Measurements from ENCODE around the gene EIF4A3.

The EIF4A3 gene

DNA sequence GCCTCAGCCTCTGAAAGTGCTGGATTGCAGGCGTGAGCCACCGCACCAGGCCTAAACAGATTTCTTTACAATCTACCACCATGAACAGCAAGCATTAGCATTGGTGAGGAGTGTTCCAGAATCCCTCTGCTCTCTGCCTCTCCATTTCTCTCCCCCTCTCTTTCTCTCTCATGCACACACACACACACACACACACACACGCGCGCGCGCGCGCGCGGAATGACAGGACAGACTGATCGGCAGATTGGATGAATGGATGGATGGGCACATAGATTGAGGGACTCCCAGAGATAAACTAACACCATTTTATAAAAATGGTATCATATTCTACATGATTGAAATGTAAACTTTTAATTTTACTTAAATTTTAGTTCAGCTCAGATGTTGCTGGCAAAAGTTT, 26.2 kb upstream of the EIF4A3 start:
- Histone ChIP-seq H3K27me3 (ENCODE audit: control insufficient read depth in 1 of 2, insufficient read depth in 1 of 2, low read length in 2 of 2) (peaks cover 27 to 46% of the 10 kb centered on the region in 2 experiments), H3K4ac (ENCODE audit: low read depth in 1 of 2, low read length in 2 of 2) (no peak overlapping the region)
- 100% methylated on average over 2 of the region's 12 CpGs for WGBS

GRCh38 chr17:80171681-80172080, 24.8 kb upstream of the EIF4A3 start:
- H4K91ac ChIP-seq (ENCODE audit: low read length) = no peak overlapping the region
- H3K79me1 ChIP-seq (replicated peaks; ENCODE audit: low read length, poor library complexity, severe bottlenecking) = no peaks in the 10 kb centered on the region
- 80% methylated on average over 7 of the region's 7 CpGs for WGBS

More for the DNA sequence above, 26.2 kb upstream of the EIF4A3 start:
- Histone ChIP-seq H3K4me1 (ENCODE audit: control insufficient read depth, insufficient read depth, low read depth, low read length) (peaks cover 5% of the 10 kb centered on the region), H3K23ac (ENCODE audit: low read length in 2 of 2) (no peak overlapping the region), H3K14ac (ENCODE audit: low read length in 2 of 2) (no peak overlapping the region), H4K91ac (ENCODE audit: low read length) (no peak overlapping the region), H2BK12ac (ENCODE audit: low read length in 2 of 2) (no peak overlapping the region), H3K27ac (ENCODE audit: low read length, poor library complexity, severe bottlenecking) (no peak overlapping the region), H3K18ac (ENCODE audit: low read depth in 1 of 2, low read length in 2 of 2) (peak overlapping the region in 1 of 2 experiments; percentile 11), H2AK5ac (ENCODE audit: low read length, severe bottlenecking) (no peak overlapping the region), H2BK15ac (ENCODE audit: low read depth, poor library complexity, severe bottlenecking) (no peak overlapping the region), H2BK120ac (ENCODE audit: low read depth, low read length) (no peak overlapping the region), H4K8ac (ENCODE audit: low read length) (no peak overlapping the region), H2AFZ (ENCODE audit: low read depth, low read length) (no peak overlapping the region), H3K36me3 (ENCODE audit: control insufficient read depth in 1 of 2, insufficient read depth in 2 of 2, low read depth in 1 of 2, low read length in 2 of 2) (peaks cover 0 to 2% of the 10 kb centered on the region in 2 experiments), H3K9ac (ENCODE audit: low read length) (no peak overlapping the region), H2BK5ac (ENCODE audit: low read depth, low read length, poor library complexity, severe bottlenecking) (no peak overlapping the region), H3K9me3 (ENCODE audit: control insufficient read depth, low read length) (no peaks in the 10 kb centered on the region), H3K79me1 (replicated peaks; ENCODE audit: low read length, poor library complexity, severe bottlenecking) (no peaks in the 10 kb centered on the region), H3K4me2 (ENCODE audit: low read length, poor library complexity, severe bottlenecking) (no peak overlapping the region), H3K4me3 (ENCODE audit: insufficient read depth in 1 of 2, low read depth in 1 of 2, low read length in 2 of 2) (no peak overlapping the region)
- no peak for DNase-seq

GRCh38 chr17:80169784-80170500, 23.0 kb upstream of the EIF4A3 start, which contains the start of gene CARD14:
TSS of gene CARD14 (plus strand) at chr17:80170030. CDS start at chr17:80181439, 11,409 bp downstream.
- H3K36me3 ChIP-seq (ENCODE audit: control insufficient read depth in 1 of 2, insufficient read depth in 2 of 2, low read depth in 1 of 2, low read length in 2 of 2) = peaks cover 0 to 2% of the 10 kb centered on the region in 2 experiments
- WGBS = 88% methylated on average over 19 of the region's 19 CpGs

More at GRCh38 chr17:80171681-80172080, 24.8 kb upstream of the EIF4A3 start:
- H3K9ac ChIP-seq (ENCODE audit: low read length) = no peak overlapping the region
- no peak overlapping the region for H2BK15ac ChIP-seq (ENCODE audit: low read depth, poor library complexity, severe bottlenecking)
- no peaks in the 10 kb centered on the region for H3K9me3 ChIP-seq (ENCODE audit: control insufficient read depth, low read length)
- H3K36me3 ChIP-seq (ENCODE audit: control insufficient read depth in 1 of 2, insufficient read depth in 2 of 2, low read depth in 1 of 2, low read length in 2 of 2) = peaks cover 0 to 2% of the 10 kb centered on the region in 2 experiments
- peaks cover 5% of the 10 kb centered on the region for H3K4me1 ChIP-seq (ENCODE audit: control insufficient read depth, insufficient read depth, low read depth, low read length)
- H2BK120ac ChIP-seq (ENCODE audit: low read depth, low read length) = no peak overlapping the region
- peaks cover 23 to 43% of the 10 kb centered on the region in 2 experiments for H3K27me3 ChIP-seq (ENCODE audit: control insufficient read depth in 1 of 2, insufficient read depth in 1 of 2, low read length in 2 of 2)
- no peak overlapping the region for H3K27ac ChIP-seq (ENCODE audit: low read length, poor library complexity, severe bottlenecking)
- H2BK12ac ChIP-seq (ENCODE audit: low read length in 2 of 2) = no peak overlapping the region
- no peak overlapping the region for H2AFZ ChIP-seq (ENCODE audit: low read depth, low read length)
- no peak overlapping the region for H2AK5ac ChIP-seq (ENCODE audit: low read length, severe bottlenecking)
- no peak overlapping the region for H4K8ac ChIP-seq (ENCODE audit: low read length)
- no peak overlapping the region for H3K23ac ChIP-seq (ENCODE audit: low read length in 2 of 2)
- H3K4me2 ChIP-seq (ENCODE audit: low read length, poor library complexity, severe bottlenecking) = no peak overlapping the region
- H3K14ac ChIP-seq (ENCODE audit: low read length in 2 of 2) = no peak overlapping the region
- no peak for DNase-seq
- no peak overlapping the region for H3K4me3 ChIP-seq (ENCODE audit: insufficient read depth in 1 of 2, low read depth in 1 of 2, low read length in 2 of 2)
- H3K18ac ChIP-seq (ENCODE audit: low read depth in 1 of 2, low read length in 2 of 2) = no peak overlapping the region
- no peak overlapping the region for H2BK5ac ChIP-seq (ENCODE audit: low read depth, low read length, poor library complexity, severe bottlenecking)
- no peak overlapping the region for H3K4ac ChIP-seq (ENCODE audit: low read depth in 1 of 2, low read length in 2 of 2)

GRCh38 chr17:80169107-80169506, 22.2 kb upstream of the EIF4A3 start:
- Histone ChIP-seq H2AFZ (ENCODE audit: low read depth, low read length) (no peak overlapping the region), H3K4me1 (ENCODE audit: control insufficient read depth, insufficient read depth, low read depth, low read length) (no peaks in the 10 kb centered on the region), H2BK5ac (ENCODE audit: low read depth, low read length, poor library complexity, severe bottlenecking) (no peak overlapping the region), H3K36me3 (ENCODE audit: control insufficient read depth in 1 of 2, insufficient read depth in 2 of 2, low read depth in 1 of 2, low read length in 2 of 2) (peaks cover 0 to 2% of the 10 kb centered on the region in 2 experiments), H3K79me1 (replicated peaks; ENCODE audit: low read length, poor library complexity, severe bottlenecking) (no peaks in the 10 kb centered on the region), H2BK120ac (ENCODE audit: low read depth, low read length) (no peak overlapping the region), H3K4me2 (ENCODE audit: low read length, poor library complexity, severe bottlenecking) (no peak overlapping the region), H3K4ac (ENCODE audit: low read depth in 1 of 2, low read length in 2 of 2) (no peak overlapping the region), H3K18ac (ENCODE audit: low read depth in 1 of 2, low read length in 2 of 2) (no peak overlapping the region), H3K14ac (ENCODE audit: low read length in 2 of 2) (no peak overlapping the region), H3K27ac (ENCODE audit: low read length, poor library complexity, severe bottlenecking) (no peak overlapping the region), H2AK5ac (ENCODE audit: low read length, severe bottlenecking) (no peak overlapping the region), H3K4me3 (ENCODE audit: insufficient read depth in 1 of 2, low read depth in 1 of 2, low read length in 2 of 2) (no peak overlapping the region), H3K27me3 (ENCODE audit: control insufficient read depth in 1 of 2, insufficient read depth in 1 of 2, low read length in 2 of 2) (peaks cover 26 to 37% of the 10 kb centered on the region in 2 experiments), H4K8ac (ENCODE audit: low read length) (no peak overlapping the region), H3K23ac (ENCODE audit: low read length in 2 of 2) (no peak overlapping the region), H2BK15ac (ENCODE audit: low read depth, poor library complexity, severe bottlenecking) (no peak overlapping the region), H4K91ac (ENCODE audit: low read length) (no peak overlapping the region), H3K9ac (ENCODE audit: low read length) (no peak overlapping the region), H2BK12ac (ENCODE audit: low read length in 2 of 2) (no peak overlapping the region), H3K9me3 (ENCODE audit: control insufficient read depth, low read length) (no peaks in the 10 kb centered on the region)
- DNase-seq = no peak
- WGBS = 92% methylated on average over 5 of the region's 5 CpGs

More at GRCh38 chr17:80169784-80170500, 23.0 kb upstream of the EIF4A3 start, which contains the start of gene CARD14:
- H2BK120ac ChIP-seq (ENCODE audit: low read depth, low read length) = no peak within 1 kb of the TSS
- H3K27ac ChIP-seq (ENCODE audit: low read length, poor library complexity, severe bottlenecking) = no peak within 1 kb of the TSS
- H3K14ac ChIP-seq (ENCODE audit: low read length in 2 of 2) = peak within 1 kb of the TSS in 1 of 2 experiments; percentile 18
- H3K4me3 ChIP-seq (ENCODE audit: insufficient read depth in 1 of 2, low read depth in 1 of 2, low read length in 2 of 2) = no peak within 1 kb of the TSS
- peaks cover 23 to 40% of the 10 kb centered on the region in 2 experiments for H3K27me3 ChIP-seq (ENCODE audit: control insufficient read depth in 1 of 2, insufficient read depth in 1 of 2, low read length in 2 of 2)
- no peak within 1 kb of the TSS for H2AK5ac ChIP-seq (ENCODE audit: low read length, severe bottlenecking)
- H2BK5ac ChIP-seq (ENCODE audit: low read depth, low read length, poor library complexity, severe bottlenecking) = no peak within 1 kb of the TSS
- no peak within 1 kb of the TSS for H3K4ac ChIP-seq (ENCODE audit: low read depth in 1 of 2, low read length in 2 of 2)
- no peak within 1 kb of the TSS for H3K18ac ChIP-seq (ENCODE audit: low read depth in 1 of 2, low read length in 2 of 2)
- no peaks in the 10 kb centered on the region for H3K4me1 ChIP-seq (ENCODE audit: control insufficient read depth, insufficient read depth, low read depth, low read length)
- H4K8ac ChIP-seq (ENCODE audit: low read length) = no peak within 1 kb of the TSS
- no peaks in the 10 kb centered on the region for H3K79me1 ChIP-seq (replicated peaks; ENCODE audit: low read length, poor library complexity, severe bottlenecking)
- H2BK15ac ChIP-seq (ENCODE audit: low read depth, poor library complexity, severe bottlenecking) = no peak within 1 kb of the TSS
- H2BK12ac ChIP-seq (ENCODE audit: low read length in 2 of 2) = no peak within 1 kb of the TSS
- no peak within 1 kb of the TSS for H3K23ac ChIP-seq (ENCODE audit: low read length in 2 of 2)
- no peak for DNase-seq
- no peaks in the 10 kb centered on the region for H3K9me3 ChIP-seq (ENCODE audit: control insufficient read depth, low read length)
- H3K4me2 ChIP-seq (ENCODE audit: low read length, poor library complexity, severe bottlenecking) = no peak within 1 kb of the TSS
- peak within 1 kb of the TSS; percentile 20 for H4K91ac ChIP-seq (ENCODE audit: low read length)
- H2AFZ ChIP-seq (ENCODE audit: low read depth, low read length) = no peak within 1 kb of the TSS
- H3K9ac ChIP-seq (ENCODE audit: low read length) = no peak within 1 kb of the TSS
